Neutrophil (primary cell): ENCODE results near the gene TBCD.

ENCODE experiments used
- H3K27ac ChIP-seq: fragments of 200-600 bp; sonication (generic); 2 replicates; pipeline ENCODE4 v1.5.1; 2016; ENCODE audit warnings: mild to moderate bottlenecking, moderate library complexity
- H3K27me3 ChIP-seq: fragments of 200-600 bp; sonication (generic); 2 replicates; pipeline ENCODE4 v1.6.0; 2016; ENCODE audit warnings: mild to moderate bottlenecking
- H3K36me3 ChIP-seq: fragments of 200-600 bp; sonication (generic); 2 replicates; pipeline ENCODE4 v1.5.1; 2017
- H3K4me1 ChIP-seq, 2 experiments: fragments of 200-600 bp in 1 of 2; sonication (generic) in 1 of 2; 1 replicate in 1 of 2; 2 replicates in 1 of 2; pipeline versions ENCODE4 v1.5.1 to v1.6.1; 2013 to 2016; ENCODE audit warnings: low read depth in 1 of 2, low read length in 1 of 2, mild to moderate bottlenecking in 1 of 2, moderate library complexity in 1 of 2; ENCODE audit not compliant: control insufficient read depth in 1 of 2, insufficient read depth in 1 of 2
- H3K4me3 ChIP-seq, 2 experiments: fragments of 200-600 bp in 1 of 2; sonication (generic) in 1 of 2; 1 replicate in 1 of 2; 2 replicates in 1 of 2; pipeline ENCODE4 v1.5.1; 2013 to 2016; ENCODE audit warnings: low read depth in 1 of 2, low read length in 1 of 2, mild to moderate bottlenecking in 1 of 2, moderate library complexity in 1 of 2
- H3K9me3 ChIP-seq: fragments of 200-600 bp; sonication (generic); 2 replicates; pipeline ENCODE4 v1.5.1; 2016
- TF ChIP-seq, protein P1 (sequence below): fragments of 200-600 bp; sonication (generic); IDR thresholded peaks from 2 replicates; pipeline ENCODE4 v1.5.1; 2016; ENCODE audit warnings: antibody characterized with exemption

The TBCD gene

GRCh38 chr17:82939621-82940135 is 187.8 kb downstream of the TBCD start:
- Histone ChIP-seq H3K9me3 (peaks cover 6% of the 10 kb centered on the region), H3K4me1 (no peaks in the 10 kb centered on the region), H3K4me3 (no peak overlapping the region), H3K36me3 (peaks cover 94% of the 10 kb centered on the region), H3K27me3 (no peaks in the 10 kb centered on the region), H3K27ac (no peak overlapping the region)
- TF ChIP-seq, protein P1, sequence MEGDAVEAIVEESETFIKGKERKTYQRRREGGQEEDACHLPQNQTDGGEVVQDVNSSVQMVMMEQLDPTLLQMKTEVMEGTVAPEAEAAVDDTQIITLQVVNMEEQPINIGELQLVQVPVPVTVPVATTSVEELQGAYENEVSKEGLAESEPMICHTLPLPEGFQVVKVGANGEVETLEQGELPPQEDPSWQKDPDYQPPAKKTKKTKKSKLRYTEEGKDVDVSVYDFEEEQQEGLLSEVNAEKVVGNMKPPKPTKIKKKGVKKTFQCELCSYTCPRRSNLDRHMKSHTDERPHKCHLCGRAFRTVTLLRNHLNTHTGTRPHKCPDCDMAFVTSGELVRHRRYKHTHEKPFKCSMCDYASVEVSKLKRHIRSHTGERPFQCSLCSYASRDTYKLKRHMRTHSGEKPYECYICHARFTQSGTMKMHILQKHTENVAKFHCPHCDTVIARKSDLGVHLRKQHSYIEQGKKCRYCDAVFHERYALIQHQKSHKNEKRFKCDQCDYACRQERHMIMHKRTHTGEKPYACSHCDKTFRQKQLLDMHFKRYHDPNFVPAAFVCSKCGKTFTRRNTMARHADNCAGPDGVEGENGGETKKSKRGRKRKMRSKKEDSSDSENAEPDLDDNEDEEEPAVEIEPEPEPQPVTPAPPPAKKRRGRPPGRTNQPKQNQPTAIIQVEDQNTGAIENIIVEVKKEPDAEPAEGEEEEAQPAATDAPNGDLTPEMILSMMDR: no peak

DNA sequence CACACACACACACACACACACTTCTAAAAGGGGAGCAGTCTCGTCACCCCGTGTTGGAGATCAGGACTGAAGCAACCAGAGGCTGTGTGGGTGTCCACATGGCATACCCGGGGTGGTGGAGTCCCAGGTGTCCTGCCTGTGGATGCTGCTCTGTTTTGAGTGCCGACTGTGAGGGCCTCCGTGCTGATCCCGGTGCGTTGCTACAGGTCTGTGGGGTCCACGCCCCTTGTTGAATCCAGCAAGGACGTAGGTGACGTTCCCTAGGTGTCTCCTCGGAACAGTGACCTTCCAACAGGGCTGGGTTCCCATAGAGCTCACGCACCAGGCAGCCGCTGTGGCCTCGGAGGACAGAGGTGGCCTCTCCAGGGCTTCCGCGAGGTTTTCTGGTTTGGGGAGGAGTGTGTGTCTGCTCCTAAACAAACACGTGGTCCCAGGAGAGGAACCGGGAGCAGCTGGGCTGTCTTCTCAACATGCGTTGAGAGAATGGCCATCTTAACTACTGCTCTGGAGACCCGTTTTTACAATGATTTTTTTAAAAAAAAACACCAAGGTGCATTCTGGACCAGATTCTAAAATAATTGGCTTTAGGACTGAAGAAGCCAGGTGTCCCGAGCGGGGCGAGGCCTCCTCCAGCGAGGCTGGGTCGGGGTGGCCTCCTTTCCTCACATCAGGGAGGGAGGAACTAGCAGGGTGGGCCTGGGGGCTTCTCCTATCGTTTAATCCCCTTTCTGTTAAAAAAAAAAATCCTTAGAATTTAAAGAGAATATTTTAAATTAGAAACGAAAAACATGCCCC is 188.6 kb downstream of the TBCD start:
- peaks cover 86% of the 10 kb centered on the region for H3K36me3 ChIP-seq
- no peak overlapping the region for H3K4me3 ChIP-seq
- TF ChIP-seq, protein P1: no peak
- H3K27ac ChIP-seq: no peak overlapping the region
- no peaks in the 10 kb centered on the region for H3K4me1 ChIP-seq
- peaks cover 7% of the 10 kb centered on the region for H3K9me3 ChIP-seq
- H3K27me3 ChIP-seq: no peaks in the 10 kb centered on the region

GRCh38 chr17:82941021-82942001 is 189.4 kb downstream of the TBCD start:
- H3K4me1 ChIP-seq: no peaks in the 10 kb centered on the region
- no peak overlapping the region for H3K27ac ChIP-seq
- TF ChIP-seq, protein P1: no peak
- peaks cover 7% of the 10 kb centered on the region for H3K9me3 ChIP-seq
- H3K27me3 ChIP-seq: no peaks in the 10 kb centered on the region
- H3K36me3 ChIP-seq: peaks cover 80% of the 10 kb centered on the region
- no peak overlapping the region for H3K4me3 ChIP-seq

DNA sequence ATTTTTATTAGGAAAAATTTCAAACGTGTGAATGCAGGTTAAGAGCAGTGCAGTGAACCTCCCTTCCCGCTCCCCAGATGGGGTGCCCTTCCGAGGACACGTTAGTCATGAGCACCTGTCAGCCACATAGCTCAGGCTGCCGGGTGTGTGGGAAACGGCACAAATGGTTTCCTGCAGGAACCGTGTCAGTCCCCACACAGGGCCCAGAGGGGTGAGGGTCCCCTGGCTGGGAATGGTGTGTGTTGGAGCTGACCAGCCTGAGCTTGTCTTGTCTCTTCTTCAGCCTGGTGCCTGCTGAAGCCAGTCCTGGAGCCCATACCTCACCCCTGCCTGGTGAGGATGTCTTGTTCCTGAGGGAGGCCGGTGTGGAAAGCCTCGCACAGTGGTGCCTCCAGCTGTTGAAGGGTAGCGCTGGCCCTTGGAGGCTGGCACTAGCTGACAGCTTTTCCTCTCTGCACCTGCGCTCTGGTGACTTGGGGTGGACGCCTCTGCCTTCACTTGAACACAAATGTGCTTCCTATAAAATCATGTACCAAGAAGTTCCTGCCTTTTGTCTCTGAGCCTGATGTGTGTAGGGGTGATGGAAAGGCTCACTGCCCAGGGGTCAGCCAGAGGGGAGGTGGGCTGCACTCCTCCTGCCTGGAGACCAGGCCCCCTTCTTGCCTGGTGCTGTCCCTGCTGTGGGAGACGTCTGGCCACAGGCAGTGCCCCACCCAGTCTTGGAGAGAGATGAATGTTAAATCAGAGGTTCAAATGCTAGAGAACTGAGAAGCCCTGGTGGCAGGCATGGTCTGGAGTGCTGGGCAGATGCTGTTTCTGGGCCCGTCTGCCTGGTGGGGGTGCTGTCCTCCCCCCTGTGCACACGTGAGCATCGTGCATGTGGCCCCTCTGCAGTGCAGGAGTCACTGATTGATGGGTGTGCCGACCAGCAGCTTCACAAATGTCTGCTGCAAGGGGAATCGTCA is 190.6 kb downstream of the TBCD start:
- peaks cover 7% of the 10 kb centered on the region for H3K9me3 ChIP-seq
- peaks cover 71% of the 10 kb centered on the region for H3K36me3 ChIP-seq
- TF ChIP-seq, protein P1: no peak
- H3K27ac ChIP-seq: no peak overlapping the region
- no peaks in the 10 kb centered on the region for H3K27me3 ChIP-seq
- no peak overlapping the region for H3K4me3 ChIP-seq
- no peaks in the 10 kb centered on the region for H3K4me1 ChIP-seq

DNA sequence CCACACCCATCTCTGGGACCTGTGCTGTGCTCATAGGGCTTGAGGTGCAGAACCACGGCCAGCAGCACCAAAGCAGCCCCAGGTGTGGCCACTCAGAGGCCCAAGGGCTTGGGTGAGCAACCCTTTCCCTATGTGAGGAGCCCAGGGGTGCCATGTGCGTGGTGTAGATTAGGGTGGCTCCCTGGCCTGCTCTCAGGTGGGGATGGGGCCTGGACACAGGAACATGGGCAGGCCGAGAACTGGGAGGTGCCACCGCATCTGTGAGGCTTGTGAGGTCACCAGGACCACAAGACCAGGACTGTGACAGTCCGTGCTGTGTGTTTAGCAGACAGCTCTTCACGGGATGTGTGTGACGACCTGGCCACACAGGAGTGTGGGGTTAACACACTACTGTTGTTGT is 191.5 kb downstream of the TBCD start:
- Histone ChIP-seq H3K4me3 (no peak overlapping the region), H3K4me1 (no peaks in the 10 kb centered on the region), H3K36me3 (peaks cover 62% of the 10 kb centered on the region)

More for the DNA sequence above, 191.5 kb downstream of the TBCD start:
- TF ChIP-seq, protein P1: no peak
- no peak overlapping the region for H3K27ac ChIP-seq
- H3K9me3 ChIP-seq: peaks cover 7% of the 10 kb centered on the region
- no peaks in the 10 kb centered on the region for H3K27me3 ChIP-seq
